GM12891 (cell line): Measurements from ENCODE around the gene CCNO. TPM values are rescaled to one million over a fixed set of nuclear protein-coding genes. Genes with fewer than 3 reads are reported as not detected.

ENCODE experiments used
- DNase-seq: peaks from one replicate; pipeline ENCODE4 v3.0.0; 2011; ENCODE audit warnings: low spot score; ENCODE audit not compliant: insufficient read length
- FAIRE-seq: peaks from 2 replicates; lab custom pipeline; 2011; peaks lifted over from hg19 to GRCh38; lab: Jason Lieb, UNC
- PAX5 ChIP-seq: IDR thresholded peaks from 2 replicates; pipeline ENCODE4 v1.6.1; 2011; ENCODE audit warnings: low read length, moderate library complexity, mild to moderate bottlenecking; ENCODE audit not compliant: insufficient read depth, severe bottlenecking
- POLR2A ChIP-seq: IDR thresholded peaks from 2 replicates; pipeline ENCODE4 v1.6.1; 2011; ENCODE audit warnings: low read depth, low read length, control low read depth
- POLR2AphosphoS5 ChIP-seq: IDR thresholded peaks from 2 replicates; pipeline ENCODE4 v1.6.1; 2011; ENCODE audit warnings: low read depth, low read length, control low read depth
- POU2F2 ChIP-seq: IDR thresholded peaks from 2 replicates; pipeline ENCODE4 v1.6.1; 2011; ENCODE audit warnings: low read depth, mild to moderate bottlenecking, control low read depth, low read length, moderate library complexity
- SPI1 ChIP-seq: IDR thresholded peaks from 2 replicates; pipeline ENCODE4 v1.6.1; 2011; ENCODE audit warnings: low read depth, low read length, control low read depth
- TAF1 ChIP-seq: IDR thresholded peaks from 2 replicates; pipeline ENCODE4 v1.6.1; 2011; ENCODE audit warnings: low read depth, low read length, control low read depth
- polyA plus RNA-seq: library from polyadenylated mRNA; unstranded; fragments of >200 nt; gene quantifications from one replicate; pipeline ENCODE4 v1.2.1, GENCODE V29; 2012; ENCODE audit warnings: low read depth, missing spikeins, inconsistent platforms; ENCODE audit not compliant: missing spikeins

CCNO gene
- polyA plus RNA-seq, result not detected

- FAIRE-seq (peak; percentile 81), DNase-seq (peak; percentile 64)
- TF ChIP-seq TAF1 (no peak), POLR2A (no peak), POU2F2 (no peak), PAX5 (no peak), POLR2AphosphoS5 (no peak), SPI1 (no peak)
Measured at GRCh38 chr5:55232985-55233928, at the start of gene CCNO. Gene CCNO, minus strand, starts transcription at chr5:55233608. Its CDS starts 85 bp downstream, at chr5:55233523.

GRCh38 chr5:55278778-55279177, 45.4 kb upstream of the CCNO start:
- FAIRE-seq, result no peak
- TF ChIP-seq POLR2AphosphoS5 (no peak), SPI1 (no peak), PAX5 (no peak), POLR2A (no peak), TAF1 (no peak), POU2F2 (no peak)
- no peak for DNase-seq

GRCh38 chr5:55276771-55277170, 43.4 kb upstream of the CCNO start:
- no peak for TF ChIP-seq POLR2A
- TF ChIP-seq TAF1, result no peak
- no peak for TF ChIP-seq SPI1
- no peak for TF ChIP-seq POU2F2
- TF ChIP-seq POLR2AphosphoS5, result no peak
- TF ChIP-seq PAX5, result no peak
- DNase-seq, result no peak
- no peak for FAIRE-seq

- no peak for TF ChIP-seq SPI1
- no peak for TF ChIP-seq TAF1
- TF ChIP-seq POLR2A, result no peak
- no peak for TF ChIP-seq POLR2AphosphoS5
- TF ChIP-seq PAX5, result no peak
- no peak for TF ChIP-seq POU2F2
- no peak for FAIRE-seq
- no peak for DNase-seq
Measured at GRCh38 chr5:55258339-55258738, 24.9 kb upstream of the CCNO start.

GRCh38 chr5:55254802-55255201, 21.4 kb upstream of the CCNO start:
- TF ChIP-seq POLR2A (no peak), POU2F2 (no peak), POLR2AphosphoS5 (no peak), PAX5 (no peak), TAF1 (no peak), SPI1 (no peak)
- FAIRE-seq, result peak; percentile 28
- no peak for DNase-seq

GRCh38 chr5:55250064-55250463, 16.7 kb upstream of the CCNO start:
- TF ChIP-seq POLR2AphosphoS5 (no peak), PAX5 (no peak), TAF1 (no peak), POLR2A (no peak), SPI1 (no peak), POU2F2 (no peak)
- DNase-seq, result no peak
- no peak for FAIRE-seq

- TF ChIP-seq PAX5 (no peak), POU2F2 (no peak), POLR2A (no peak), TAF1 (no peak), POLR2AphosphoS5 (no peak), SPI1 (no peak)
- no peak for DNase-seq
- no peak for FAIRE-seq
Measured at GRCh38 chr5:55241746-55242145, 8.3 kb upstream of the CCNO start.

GRCh38 chr5:55236800-55237199, 3.4 kb upstream of the CCNO start:
- TF ChIP-seq TAF1, result no peak
- no peak for TF ChIP-seq POLR2A
- TF ChIP-seq PAX5, result no peak
- no peak for TF ChIP-seq POU2F2
- no peak for TF ChIP-seq SPI1
- TF ChIP-seq POLR2AphosphoS5, result no peak
- FAIRE-seq (no peak), DNase-seq (no peak)

GRCh38 chr5:55234121-55234700, 803 bp upstream of the CCNO start:
- FAIRE-seq (peak; percentile 33), DNase-seq (no peak)
- TF ChIP-seq SPI1, result no peak
- TF ChIP-seq PAX5, result no peak
- TF ChIP-seq POLR2AphosphoS5, result no peak
- TF ChIP-seq POU2F2, result no peak
- no peak for TF ChIP-seq POLR2A
- TF ChIP-seq TAF1, result no peak
